ENCODE measurements around the gene FBLN2.

Gene FBLN2

GRCh38 chr3:13659221-13659969, 110.5 kb downstream of the FBLN2 start:
- peaks cover 5% of the 10 kb centered on the region for H3K9me3 ChIP-seq (ENCODE audit: control insufficient read depth, low read length)
- no peak overlapping the region for H3K4me3 ChIP-seq (ENCODE audit: low read length)
- no peaks in the 10 kb centered on the region for H3K4me1 ChIP-seq (ENCODE audit: control insufficient read depth, insufficient read depth, low read length)
- H3K27me3 ChIP-seq (replicated peaks; ENCODE audit: control insufficient read depth, insufficient read depth, low read length) = peaks cover 45% of the 10 kb centered on the region
- DNase-seq (ENCODE audit: low read depth) = no peak
- no peak overlapping the region for H3K9ac ChIP-seq (ENCODE audit: low read length)
- no peaks in the 10 kb centered on the region for H3K36me3 ChIP-seq (ENCODE audit: control insufficient read depth, insufficient read depth, low read length, severe bottlenecking)

GRCh38 chr3:13660042-13660874, 111.3 kb downstream of the FBLN2 start:
- no peak overlapping the region for H3K9ac ChIP-seq (ENCODE audit: low read length)
- peaks cover 5% of the 10 kb centered on the region for H3K9me3 ChIP-seq (ENCODE audit: control insufficient read depth, low read length)
- H3K36me3 ChIP-seq (ENCODE audit: control insufficient read depth, insufficient read depth, low read length, severe bottlenecking) = no peaks in the 10 kb centered on the region
- no peak for DNase-seq (ENCODE audit: low read depth)
- no peaks in the 10 kb centered on the region for H3K4me1 ChIP-seq (ENCODE audit: control insufficient read depth, insufficient read depth, low read length)
- peaks cover 53% of the 10 kb centered on the region for H3K27me3 ChIP-seq (replicated peaks; ENCODE audit: control insufficient read depth, insufficient read depth, low read length)
- H3K4me3 ChIP-seq (ENCODE audit: low read length) = no peak overlapping the region

DNA sequence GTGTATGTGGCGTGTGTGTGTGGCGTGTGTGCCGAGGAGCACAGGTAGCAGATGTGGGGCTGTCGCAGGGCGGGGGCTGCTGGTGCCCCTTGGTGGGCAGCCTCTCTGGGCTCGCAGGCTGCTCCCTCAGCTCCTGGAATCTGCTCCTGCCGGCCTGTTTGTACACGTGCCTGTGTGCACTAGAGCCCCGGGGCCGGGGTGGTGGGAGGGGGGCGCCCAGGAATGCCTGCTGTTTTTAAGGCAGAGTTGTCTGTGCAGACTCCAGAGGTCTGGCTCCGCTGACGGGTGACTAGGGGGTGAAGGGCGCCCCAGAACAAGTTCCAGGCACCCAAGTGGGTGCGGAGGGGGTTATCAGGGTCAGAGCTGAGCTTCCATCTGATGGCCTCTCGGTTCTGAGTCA, 112.2 kb downstream of the FBLN2 start:
- Histone ChIP-seq H3K4me3 (ENCODE audit: low read length) (no peak overlapping the region), H3K36me3 (ENCODE audit: control insufficient read depth, insufficient read depth, low read length, severe bottlenecking) (no peaks in the 10 kb centered on the region), H3K9ac (ENCODE audit: low read length) (no peak overlapping the region), H3K9me3 (ENCODE audit: control insufficient read depth, low read length) (peaks cover 5% of the 10 kb centered on the region), H3K4me1 (ENCODE audit: control insufficient read depth, insufficient read depth, low read length) (no peaks in the 10 kb centered on the region), H3K27me3 (replicated peaks; ENCODE audit: control insufficient read depth, insufficient read depth, low read length) (peaks cover 61% of the 10 kb centered on the region)
- DNase-seq (ENCODE audit: low read depth) = no peak

DNA sequence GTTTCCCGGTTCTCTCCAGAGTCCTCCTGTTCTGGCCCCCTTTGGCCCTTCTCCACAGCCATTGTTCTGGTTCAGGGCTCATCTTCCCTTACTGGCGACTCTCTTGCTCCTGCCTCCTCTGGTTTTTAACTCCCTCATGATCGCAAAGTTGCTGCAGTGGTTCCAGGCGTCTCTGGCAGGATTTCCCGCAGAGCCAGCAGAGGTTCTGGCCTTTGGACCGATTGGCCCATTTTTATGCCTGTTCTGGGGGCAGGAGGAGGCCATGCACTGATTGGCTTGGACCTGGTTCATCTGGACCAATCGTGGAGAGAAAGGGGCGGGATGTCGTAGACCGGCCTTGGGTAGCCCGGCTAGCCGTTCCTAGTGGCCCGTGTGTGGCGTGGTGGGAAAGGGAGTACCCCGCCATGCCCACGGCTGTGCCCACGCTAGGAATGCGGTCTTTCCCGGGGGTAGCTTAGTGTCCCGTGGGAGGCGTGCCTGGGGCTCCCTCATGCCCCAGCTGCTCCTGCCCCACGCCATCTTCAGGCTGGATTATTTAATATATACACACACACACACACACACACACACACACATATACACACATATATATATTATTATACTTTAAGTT, 113.4 kb downstream of the FBLN2 start:
- DNase-seq (ENCODE audit: low read depth) = no peak
- Histone ChIP-seq H3K27me3 (replicated peaks; ENCODE audit: control insufficient read depth, insufficient read depth, low read length) (peaks cover 58% of the 10 kb centered on the region), H3K9ac (ENCODE audit: low read length) (no peak overlapping the region), H3K36me3 (ENCODE audit: control insufficient read depth, insufficient read depth, low read length, severe bottlenecking) (no peaks in the 10 kb centered on the region), H3K4me1 (ENCODE audit: control insufficient read depth, insufficient read depth, low read length) (no peaks in the 10 kb centered on the region), H3K9me3 (ENCODE audit: control insufficient read depth, low read length) (peaks cover 5% of the 10 kb centered on the region), H3K4me3 (ENCODE audit: low read length) (no peak overlapping the region)

GRCh38 chr3:13663781-13664535, 115.0 kb downstream of the FBLN2 start:
- DNase-seq (ENCODE audit: low read depth) = no peak
- no peaks in the 10 kb centered on the region for H3K36me3 ChIP-seq (ENCODE audit: control insufficient read depth, insufficient read depth, low read length, severe bottlenecking)
- H3K9ac ChIP-seq (ENCODE audit: low read length) = no peak overlapping the region
- H3K4me1 ChIP-seq (ENCODE audit: control insufficient read depth, insufficient read depth, low read length) = no peaks in the 10 kb centered on the region
- peaks cover 5% of the 10 kb centered on the region for H3K9me3 ChIP-seq (ENCODE audit: control insufficient read depth, low read length)
- peaks cover 56% of the 10 kb centered on the region for H3K27me3 ChIP-seq (replicated peaks; ENCODE audit: control insufficient read depth, insufficient read depth, low read length)
- no peak overlapping the region for H3K4me3 ChIP-seq (ENCODE audit: low read length)

DNA sequence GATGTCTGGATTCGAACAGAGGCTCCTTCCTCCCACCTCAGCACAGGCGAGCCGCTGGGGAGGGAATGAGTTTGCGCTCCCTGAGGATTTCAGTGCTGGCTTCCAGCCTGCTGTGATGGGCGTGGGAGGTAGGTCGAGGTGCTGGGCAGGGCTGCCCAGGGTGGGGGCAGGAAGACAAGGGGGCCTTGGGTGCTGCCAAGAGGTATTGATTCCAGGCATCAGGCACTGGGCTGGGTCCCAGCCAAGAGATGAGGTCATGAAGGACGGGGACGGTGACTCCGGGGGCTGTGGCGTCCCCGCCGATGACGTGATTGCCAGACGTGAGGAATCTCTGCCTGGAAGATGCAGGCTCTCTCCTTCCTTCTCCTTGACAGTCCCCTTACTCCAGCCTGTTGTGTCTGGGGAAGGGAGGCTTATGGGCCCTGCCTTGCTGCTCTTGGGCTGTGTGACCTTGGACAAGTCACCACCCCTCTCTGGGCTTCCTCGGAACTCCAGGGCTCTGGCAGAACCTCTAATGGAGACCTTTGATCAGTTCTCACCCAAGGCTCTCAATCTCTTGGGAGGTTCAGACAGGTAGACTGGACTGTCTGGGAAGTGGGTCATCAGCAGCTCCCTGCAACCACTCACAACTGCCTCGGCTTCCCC, 116.8 kb downstream of the FBLN2 start:
- H3K9me3 ChIP-seq (ENCODE audit: control insufficient read depth, low read length) = no peaks in the 10 kb centered on the region
- DNase-seq (ENCODE audit: low read depth) = no peak
- H3K4me3 ChIP-seq (ENCODE audit: low read length) = no peak overlapping the region
- no peaks in the 10 kb centered on the region for H3K36me3 ChIP-seq (ENCODE audit: control insufficient read depth, insufficient read depth, low read length, severe bottlenecking)
- H3K4me1 ChIP-seq (ENCODE audit: control insufficient read depth, insufficient read depth, low read length) = no peaks in the 10 kb centered on the region
- peaks cover 49% of the 10 kb centered on the region for H3K27me3 ChIP-seq (replicated peaks; ENCODE audit: control insufficient read depth, insufficient read depth, low read length)
- H3K9ac ChIP-seq (ENCODE audit: low read length) = no peak overlapping the region

DNA sequence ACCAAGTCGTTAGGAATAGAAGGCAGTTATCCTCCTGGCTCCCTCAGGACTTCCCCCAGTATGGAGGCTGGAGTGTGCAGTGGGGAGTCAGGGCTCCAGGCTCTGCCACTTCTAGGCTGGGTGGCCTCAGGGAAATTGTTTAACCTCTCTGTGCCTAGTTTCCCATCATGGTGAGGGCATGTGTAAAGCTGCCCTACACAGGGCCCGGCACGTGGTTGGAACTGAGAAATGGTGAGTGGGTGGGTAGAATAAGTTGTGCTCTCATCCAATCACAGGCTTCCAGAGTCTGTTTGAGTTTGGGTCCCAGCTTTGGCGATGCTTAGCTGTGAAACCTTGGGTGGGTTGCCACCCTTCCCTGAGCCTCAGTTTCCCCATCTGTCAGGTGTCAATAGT, 117.3 kb downstream of the FBLN2 start:
- H3K4me1 ChIP-seq (ENCODE audit: control insufficient read depth, insufficient read depth, low read length) = no peaks in the 10 kb centered on the region
- H3K9me3 ChIP-seq (ENCODE audit: control insufficient read depth, low read length) = no peaks in the 10 kb centered on the region
- H3K4me3 ChIP-seq (ENCODE audit: low read length) = no peak overlapping the region
- peaks cover 49% of the 10 kb centered on the region for H3K27me3 ChIP-seq (replicated peaks; ENCODE audit: control insufficient read depth, insufficient read depth, low read length)
- H3K36me3 ChIP-seq (ENCODE audit: control insufficient read depth, insufficient read depth, low read length, severe bottlenecking) = no peaks in the 10 kb centered on the region
- H3K9ac ChIP-seq (ENCODE audit: low read length) = no peak overlapping the region
- no peak for DNase-seq (ENCODE audit: low read depth)

DNA sequence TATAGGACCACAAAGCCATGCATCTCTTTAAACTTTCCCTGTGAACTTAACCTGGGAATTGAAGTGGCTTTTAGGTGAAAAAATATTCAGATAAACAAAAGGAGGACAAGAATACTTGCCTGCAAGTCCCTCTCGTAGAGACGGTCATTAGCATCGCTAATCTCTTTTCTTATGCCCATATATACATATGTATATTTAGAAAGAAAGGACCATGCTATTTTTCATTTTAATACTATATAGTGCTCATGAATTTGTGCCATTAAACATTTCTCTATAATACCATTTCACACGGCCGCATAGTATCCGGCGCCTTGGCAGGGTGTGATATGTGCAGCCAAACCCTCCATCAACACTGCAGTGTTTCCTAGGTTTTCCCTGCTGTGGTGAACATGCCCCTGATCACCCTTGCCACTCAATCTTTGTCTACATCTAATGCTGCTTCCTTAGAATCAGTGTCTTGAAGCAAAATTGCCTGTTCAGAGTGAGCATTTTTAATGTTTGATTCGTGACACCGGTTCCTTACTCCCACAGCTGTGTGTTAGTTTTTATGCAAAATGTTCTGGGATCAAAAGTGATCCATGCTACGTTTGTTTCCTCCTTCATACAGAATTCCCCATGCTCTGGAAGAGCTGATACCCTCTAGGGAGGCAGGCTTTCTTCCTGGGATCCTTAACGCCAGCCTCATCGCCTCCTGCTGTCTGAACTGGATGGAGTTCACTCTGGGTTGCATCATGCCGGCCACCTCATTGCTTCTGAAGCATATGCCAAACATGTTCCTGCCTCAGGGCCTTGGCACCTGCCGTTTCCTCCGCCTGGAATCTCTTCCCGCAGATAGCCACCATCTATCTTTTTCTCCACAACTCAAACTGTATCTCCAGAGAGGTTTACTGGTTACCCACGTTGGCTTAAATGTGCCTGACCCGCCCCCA, 118.1 kb downstream of the FBLN2 start:
- no peak for DNase-seq (ENCODE audit: low read depth)
- peaks cover 54% of the 10 kb centered on the region for H3K27me3 ChIP-seq (replicated peaks; ENCODE audit: control insufficient read depth, insufficient read depth, low read length)
- H3K9me3 ChIP-seq (ENCODE audit: control insufficient read depth, low read length) = no peaks in the 10 kb centered on the region

GRCh38 chr3:13668136-13668535, 119.2 kb downstream of the FBLN2 start:
- H3K27me3 ChIP-seq (replicated peaks; ENCODE audit: control insufficient read depth, insufficient read depth, low read length) = peaks cover 57% of the 10 kb centered on the region
- no peak overlapping the region for H3K9ac ChIP-seq (ENCODE audit: low read length)
- no peak overlapping the region for H3K4me3 ChIP-seq (ENCODE audit: low read length)
- no peaks in the 10 kb centered on the region for H3K36me3 ChIP-seq (ENCODE audit: control insufficient read depth, insufficient read depth, low read length, severe bottlenecking)
- H3K9me3 ChIP-seq (ENCODE audit: control insufficient read depth, low read length) = peaks cover 5% of the 10 kb centered on the region
- no peak for DNase-seq (ENCODE audit: low read depth)
- H3K4me1 ChIP-seq (ENCODE audit: control insufficient read depth, insufficient read depth, low read length) = no peaks in the 10 kb centered on the region

More for the DNA sequence above, 118.1 kb downstream of the FBLN2 start:
- Histone ChIP-seq H3K9ac (ENCODE audit: low read length) (no peak overlapping the region), H3K4me1 (ENCODE audit: control insufficient read depth, insufficient read depth, low read length) (no peaks in the 10 kb centered on the region), H3K36me3 (ENCODE audit: control insufficient read depth, insufficient read depth, low read length, severe bottlenecking) (no peaks in the 10 kb centered on the region), H3K4me3 (ENCODE audit: low read length) (no peak overlapping the region)

- no peak for DNase-seq (ENCODE audit: low read depth)
- Histone ChIP-seq H3K9ac (ENCODE audit: low read length) (no peak overlapping the region), H3K27me3 (replicated peaks; ENCODE audit: control insufficient read depth, insufficient read depth, low read length) (peaks cover 60% of the 10 kb centered on the region), H3K4me1 (ENCODE audit: control insufficient read depth, insufficient read depth, low read length) (no peaks in the 10 kb centered on the region), H3K4me3 (ENCODE audit: low read length) (no peak overlapping the region), H3K9me3 (ENCODE audit: control insufficient read depth, low read length) (peaks cover 5% of the 10 kb centered on the region), H3K36me3 (ENCODE audit: control insufficient read depth, insufficient read depth, low read length, severe bottlenecking) (no peaks in the 10 kb centered on the region)
Observed at GRCh38 chr3:13669457-13669856, 120.5 kb downstream of the FBLN2 start.

Data from adipocyte (in vitro differentiated cells).